K562 (cell line): ENCODE measurements around the gene LYPD5. TPM values are rescaled to one million over a fixed set of nuclear protein-coding genes. Genes with fewer than 3 reads are reported as not detected.

Experiments used
- CREB1 ChIP-seq, 2 experiments: sonication (generic) in 1 of 2; formaldehyde crosslinking in 1 of 2; IDR thresholded peaks; 2 replicates each; pipeline versions ENCODE4 v1.6.1 to v1.8.0; 2012 to 2022; ENCODE audit warnings: inconsistent platforms in 1 of 2, mild to moderate bottlenecking in 1 of 2, missing genetic modification reagents in 1 of 2, moderate library complexity in 1 of 2
- CREB3L1 ChIP-seq: fragments of 450-650 bp; IDR thresholded peaks from 2 replicates; pipeline ENCODE4 v1.6.1; 2014; ENCODE audit warnings: low read depth, mild to moderate bottlenecking, moderate library complexity, borderline replicate concordance
- ETV1 ChIP-seq: fragments of 450-650 bp; conservative IDR thresholded peaks from 2 replicates; pipeline ENCODE4 v1.6.1; 2016; ENCODE audit warnings: missing genetic modification characterization, control low read depth, low read depth, missing compliant biosample characterization
- FOXA3 ChIP-seq, 2 experiments: fragments of 450-650 bp in 1 of 2; sonication (generic) in 1 of 2; formaldehyde crosslinking; IDR thresholded peaks in 1 of 2; conservative IDR thresholded peaks in 1 of 2; 2 replicates each; pipeline versions ENCODE4 v1.4.0 to v1.8.0; 2020 to 2022; ENCODE audit warnings: mild to moderate bottlenecking in 2 of 2, missing genetic modification reagents in 1 of 2
- LCOR ChIP-seq: sonication (generic); formaldehyde crosslinking; IDR thresholded peaks from 2 replicates; pipeline ENCODE4 v1.8.0; 2022; ENCODE audit warnings: mild to moderate bottlenecking, missing genetic modification reagents
- MAX ChIP-seq: sonication (generic); formaldehyde crosslinking; IDR thresholded peaks from 2 replicates; pipeline ENCODE4 v1.9.0; 2022; ENCODE audit warnings: mild to moderate bottlenecking, missing genetic modification reagents
- MCM3 ChIP-seq: fragments of 450-650 bp; IDR thresholded peaks from 2 replicates; pipeline ENCODE4 v1.6.1; 2016
- MTA1 ChIP-seq: fragments of 450-650 bp; IDR thresholded peaks from 2 replicates; pipeline ENCODE4 v1.6.1; 2017; ENCODE audit warnings: borderline replicate concordance
- MTA2 ChIP-seq: fragments of 450-650 bp; IDR thresholded peaks from 2 replicates; pipeline ENCODE4 v1.6.1; 2016; ENCODE audit warnings: low read depth
- NR4A1 ChIP-seq, 2 experiments: fragments of 250-450 bp in 1 of 2; fragments of 450-650 bp in 1 of 2; sonication (Bioruptor Pico) in 1 of 2; IDR thresholded peaks; 2 replicates each; pipeline versions ENCODE4 v1.4.0 to v1.6.1; 2016 to 2020; ENCODE audit warnings: mild to moderate bottlenecking in 2 of 2, missing compliant biosample characterization in 1 of 2, missing genetic modification characterization in 1 of 2, moderate library complexity in 1 of 2
- RBM25 ChIP-seq: fragments of 200-400 bp; formaldehyde crosslinking; IDR thresholded peaks from 2 replicates; pipeline ENCODE4 v1.6.1; 2018; ENCODE audit warnings: low read length, low read depth, moderate library complexity; ENCODE audit not compliant: severe bottlenecking
- SNIP1 ChIP-seq: fragments of 450-650 bp; IDR thresholded peaks from 2 replicates; pipeline ENCODE4 v1.7.1; 2017; ENCODE audit warnings: low read depth, mild to moderate bottlenecking
- SPI1 ChIP-seq: IDR thresholded peaks from 2 replicates; pipeline ENCODE4 v1.6.1; 2011; ENCODE audit warnings: low read depth, low read length, control low read depth, borderline replicate concordance
- TBL1XR1 ChIP-seq, 2 experiments: IDR thresholded peaks; 2 replicates each; pipeline ENCODE4 v1.6.1; 2012; ENCODE audit warnings: improper control_type of control experiment in 2 of 2, low read length in 2 of 2, mild to moderate bottlenecking in 1 of 2
- ZEB2 ChIP-seq: fragments of 450-650 bp; IDR thresholded peaks from 2 replicates; pipeline ENCODE4 v1.6.1; 2016
- ZNF174 ChIP-seq: fragments of 250-450 bp; sonication (Bioruptor Pico); IDR thresholded peaks from 2 replicates; pipeline ENCODE4 v1.4.0; 2020; ENCODE audit warnings: mild to moderate bottlenecking
- ZNF347 ChIP-seq: fragments of 450-650 bp; formaldehyde crosslinking; IDR thresholded peaks from 2 replicates; pipeline ENCODE4 v1.4.0; 2020; ENCODE audit warnings: low read depth, mild to moderate bottlenecking, moderate library complexity
- ZNF407 ChIP-seq: fragments of 450-650 bp; IDR thresholded peaks from 2 replicates; pipeline ENCODE4 v1.6.1; 2016; ENCODE audit warnings: low read depth
- polyA plus RNA-seq, 8 experiments: library from polyadenylated mRNA; depleted of rRNA in 4 of 8; stranded (reverse) in 5 of 8; unstranded in 3 of 8; fragments of >200 nt; fragmentation: Nextera tagmentation in 2 of 8; fragmentation: Illumina TruSeq in 1 of 8; extraction: Ambion mirVana in 2 of 8; extraction: Trizol in 1 of 8; gene quantifications; 2 replicates each; pipeline versions ENCODE4 v1.2.1 to v1.2.3, GENCODE V29; 2011 to 2014; ENCODE audit warnings: inconsistent platforms in 1 of 8, missing spikeins in 1 of 8
- total RNA-seq, 7 experiments: library from RNA; depleted of rRNA in 6 of 7; stranded (reverse); fragments of >200 nt in 6 of 7; fragmentation: Illumina TruSeq in 2 of 7; extraction: Trizol in 2 of 7; gene quantifications; 2 replicates each; pipeline versions ENCODE4 v1.2.1 to v1.2.3, GENCODE V29; 2011 to 2021; ENCODE audit warnings: low replicate concordance in 1 of 7

LYPD5 gene
- total and polyA plus RNA-seq, 9 of the 15 experiments (the other 6 are each of a cell fraction or from before 2014, with no cell fraction given): 0.03 to 0.22 (median 0.10) TPM; not detected in 3

- TF ChIP-seq TBL1XR1 (IDR thresholded peaks at IDR 0.05; ENCODE audit: low read length in 2 of 2) (peak; percentile 93 to 97), ZNF174 (CRISPR knock-in tag) (no peak), SPI1 (no peak), ZNF347 (CRISPR knock-in tag) (no peak), RBM25 (peak; percentile 59), CREB3L1 (peak; percentile 68; the same call in 1 of the 2 replicates), CREB1 (IDR thresholded peaks at IDR 0.05) (peak; percentile 78), CREB1 (CRISPR knock-in tag; IDR thresholded peaks at IDR 0.05) (peak; percentile 88), ETV1 (peak; percentile 71), FOXA3 (CRISPR knock-in tag; conservative IDR thresholded peaks at IDR 0.05 in 1 of 2, IDR thresholded peaks at IDR 0.05 in 1 of 2) (peak in 1 of 2 experiments; percentile 92; a peak in 2 of 4 replicates), MTA1 (peak; percentile 83; the same call in 1 of the 2 replicates), MTA2 (peak; percentile 96), NR4A1 (CRISPR knock-in tag; IDR thresholded peaks at IDR 0.05) (no peak; the same call in 1 of the 2 replicates), NR4A1 (tag; IDR thresholded peaks at IDR 0.05) (peak; percentile 84; the same call in 1 of the 2 replicates), MAX (CRISPR knock-in tag) (peak; percentile 99), SNIP1 (no peak), LCOR (CRISPR knock-in tag) (peak; percentile 87), ZNF407 (no peak), ZEB2 (peak; percentile 73), MCM3 (no peak)
Measured at GRCh38 chr19:43774103-43774939, 27.9 kb downstream of the LYPD5 start (continued).
